Embryonic facial prominence (tissue), 1 donor: ENCODE results near the gene NUDT5.
"Not testable (repeated sequence)": the region's sequence is repeated elsewhere in the genome, so short reads cannot be mapped to it uniquely, and the experiment has no call there.

Experiments used
- DNase-seq: peaks from one replicate; pipeline ENCODE4 v3.0.0-alpha.2; 2016; ENCODE audit errors: extremely low spot score

NUDT5 gene

GRCh38 chr10:12195603-12196506 is at the start of gene NUDT5, which contains the start of gene CDC123:
TSS of gene NUDT5 (minus strand) at chr10:12195891. CDS start at chr10:12186291, 9,600 bp downstream.
TSS of gene CDC123 (plus strand) at chr10:12196188. CDS start at chr10:12196246, 58 bp downstream.
- peak; percentile 79 for DNase-seq

GRCh38 chr10:12243864-12244620 is 48.4 kb upstream of the NUDT5 start:
- no peak for DNase-seq

GRCh38 chr10:12241810-12242529 is 46.3 kb upstream of the NUDT5 start:
- DNase-seq: peak; percentile 27

- no peak for DNase-seq
Measured at GRCh38 chr10:12238821-12239220, 43.1 kb upstream of the NUDT5 start.

GRCh38 chr10:12237265-12238220 is 41.9 kb upstream of the NUDT5 start:
- no peak for DNase-seq

GRCh38 chr10:12235796-12236195 is 40.1 kb upstream of the NUDT5 start:
- DNase-seq: no peak

- DNase-seq: no peak
Measured at GRCh38 chr10:12235116-12235694, 39.5 kb upstream of the NUDT5 start.

GRCh38 chr10:12234687-12235086 is 39.0 kb upstream of the NUDT5 start:
- not testable (repeated sequence) for DNase-seq

GRCh38 chr10:12228851-12229250 is 33.2 kb upstream of the NUDT5 start:
- DNase-seq: no peak

GRCh38 chr10:12226438-12226837 is 30.7 kb upstream of the NUDT5 start:
- not testable (repeated sequence) for DNase-seq

- no peak for DNase-seq
Measured at GRCh38 chr10:12225444-12225843, 29.8 kb upstream of the NUDT5 start.

- no peak for DNase-seq
Measured at GRCh38 chr10:12221323-12222298, 25.9 kb upstream of the NUDT5 start.

GRCh38 chr10:12218991-12219390 is 23.3 kb upstream of the NUDT5 start:
- DNase-seq: no peak

- DNase-seq: no peak
Measured at GRCh38 chr10:12214763-12215218, 19.1 kb upstream of the NUDT5 start.

- DNase-seq: no peak
Measured at GRCh38 chr10:12214093-12214492, 18.4 kb upstream of the NUDT5 start.

- DNase-seq: no peak
Measured at GRCh38 chr10:12213621-12214020, 17.9 kb upstream of the NUDT5 start.

GRCh38 chr10:12212454-12212853 is 16.8 kb upstream of the NUDT5 start:
- no peak for DNase-seq

- no peak for DNase-seq
Measured at GRCh38 chr10:12208460-12208859, 12.8 kb upstream of the NUDT5 start.

GRCh38 chr10:12207114-12207513 is 11.4 kb upstream of the NUDT5 start:
- no peak for DNase-seq
